ENCODE measurements around the gene HPS1.

GRCh38 chr10:98378722-98379121 is 68.0 kb downstream of the HPS1 start:
- TF ChIP-seq PATZ1 (tag by site-specific recombination; IDR thresholded peaks at IDR 0.05) = no peak
- TF ChIP-seq SP2 (tag by site-specific recombination; IDR thresholded peaks at IDR 0.05) = no peak
- TF ChIP-seq ZBTB26 (tag by site-specific recombination; optimal IDR thresholded peaks at IDR 0.05) = no peak
- no peak for TF ChIP-seq IKZF3 (tag by site-specific recombination; IDR thresholded peaks at IDR 0.05)
- TF ChIP-seq ZNF692 (tag by site-specific recombination; IDR thresholded peaks at IDR 0.05) = no peak
- TF ChIP-seq CTCF (tag by site-specific recombination; IDR thresholded peaks at IDR 0.05) = no peak
- no peak for TF ChIP-seq ZNF121 (tag by site-specific recombination; IDR thresholded peaks at IDR 0.05)

Data from HEK293 (cell line).